HepG2 (cell line): ENCODE results near the gene C6orf136. TPM values are rescaled to one million over a fixed set of nuclear protein-coding genes. Genes with fewer than 3 reads are reported as not detected.

Experiments
- HMG20B ChIP-seq: conservative IDR thresholded peaks from 2 replicates; pipeline ENCODE4 v1.6.1; 2016; ENCODE audit warnings: missing genetic modification reagents, missing compliant biosample characterization
- HNF1B ChIP-seq: sonication (generic); formaldehyde crosslinking; IDR thresholded peaks from 2 replicates; pipeline ENCODE4 v1.5.1; 2020; ENCODE audit warnings: mild to moderate bottlenecking, moderate library complexity, missing genetic modification reagents
- ISL2 ChIP-seq: sonication (generic); formaldehyde crosslinking; IDR thresholded peaks from 2 replicates; pipeline ENCODE4 v1.5.0; 2020; ENCODE audit warnings: missing genetic modification reagents
- MTF1 ChIP-seq: sonication (generic); formaldehyde crosslinking; IDR thresholded peaks from 2 replicates; pipeline ENCODE4 v1.5.0; 2020; ENCODE audit warnings: missing genetic modification reagents
- MXD3 ChIP-seq: IDR thresholded peaks from 2 replicates; pipeline ENCODE4 v1.6.1; 2016; ENCODE audit warnings: mild to moderate bottlenecking, missing biosample characterization, missing genetic modification reagents
- ONECUT2 ChIP-seq: sonication (generic); formaldehyde crosslinking; IDR thresholded peaks from 2 replicates; pipeline ENCODE4 v1.4.0; 2020; ENCODE audit warnings: missing genetic modification reagents
- PCBP1 ChIP-seq: fragments of 200-400 bp; formaldehyde crosslinking; IDR thresholded peaks from 2 replicates; pipeline ENCODE4 v1.6.1; 2017; ENCODE audit warnings: mild to moderate bottlenecking, low read depth, low read length, borderline replicate concordance
- PCBP2 ChIP-seq: fragments of 200-400 bp; formaldehyde crosslinking; optimal IDR thresholded peaks from 2 replicates; pipeline ENCODE3; 2018; ENCODE audit warnings: low read length, low read depth; ENCODE audit not compliant: poor library complexity, severe bottlenecking
- PRDM4 ChIP-seq: sonication (generic); formaldehyde crosslinking; IDR thresholded peaks from 2 replicates; pipeline ENCODE4 v1.9.0; 2021; ENCODE audit warnings: missing genetic modification reagents, borderline replicate concordance
- TAF1 ChIP-seq: sonication (generic); formaldehyde crosslinking; IDR thresholded peaks from 2 replicates; pipeline ENCODE4 v1.4.0; 2020; ENCODE audit warnings: missing genetic modification reagents
- ZFP36L2 ChIP-seq: sonication (generic); formaldehyde crosslinking; IDR thresholded peaks from 2 replicates; pipeline ENCODE4 v1.4.0; 2020; ENCODE audit warnings: missing genetic modification reagents
- ZFX ChIP-seq: sonication (generic); formaldehyde crosslinking; IDR thresholded peaks from 2 replicates; pipeline ENCODE4 v1.4.0; 2020; ENCODE audit warnings: mild to moderate bottlenecking, low read depth, missing genetic modification reagents, moderate library complexity
- ZNF10 ChIP-seq: sonication (generic); formaldehyde crosslinking; IDR thresholded peaks from 2 replicates; pipeline ENCODE4 v1.4.0; 2020; ENCODE audit warnings: mild to moderate bottlenecking, low read depth, missing genetic modification reagents, borderline replicate concordance
- ZNF205 ChIP-seq: IDR thresholded peaks from 2 replicates; pipeline ENCODE4 v1.6.1; 2018; ENCODE audit warnings: missing biosample characterization, missing genetic modification reagents
- ZNF432 ChIP-seq: sonication (generic); formaldehyde crosslinking; IDR thresholded peaks from 2 replicates; pipeline ENCODE4 v1.5.0; 2020; ENCODE audit warnings: missing genetic modification reagents, mild to moderate bottlenecking, borderline replicate concordance
- ZNF513 ChIP-seq: sonication (generic); formaldehyde crosslinking; conservative IDR thresholded peaks from 2 replicates; pipeline ENCODE4 v1.5.0; 2020; ENCODE audit warnings: missing genetic modification reagents
- ZNF766 ChIP-seq: sonication (generic); formaldehyde crosslinking; IDR thresholded peaks from 2 replicates; pipeline ENCODE4 v1.5.0; 2020; ENCODE audit warnings: missing genetic modification reagents, borderline replicate concordance
- ZNF784 ChIP-seq: sonication (generic); formaldehyde crosslinking; IDR thresholded peaks from 2 replicates; pipeline ENCODE4 v1.5.1; 2020; ENCODE audit warnings: missing genetic modification reagents, mild to moderate bottlenecking, borderline replicate concordance
- ZNF839 ChIP-seq: sonication (generic); formaldehyde crosslinking; IDR thresholded peaks from 2 replicates; pipeline ENCODE4 v1.4.0; 2020; ENCODE audit warnings: missing genetic modification reagents, mild to moderate bottlenecking, borderline replicate concordance
- ZSCAN5A ChIP-seq: sonication (generic); formaldehyde crosslinking; IDR thresholded peaks from 2 replicates; pipeline ENCODE4 v1.8.0; 2022; ENCODE audit warnings: mild to moderate bottlenecking, missing genetic modification reagents, borderline replicate concordance
- polyA plus RNA-seq, 8 experiments: library from polyadenylated mRNA; depleted of rRNA in 3 of 8; stranded (reverse) in 7 of 8; unstranded in 1 of 8; fragments of >200 nt; fragmentation: Illumina TruSeq in 4 of 8; extraction: Trizol in 4 of 8; gene quantifications; 2 replicates each; pipeline versions ENCODE4 v1.2.1 to v1.2.3, GENCODE V29; 2011 to 2016; ENCODE audit warnings: low read depth in 4 of 8, missing spikeins in 1 of 8, mixed read lengths in 1 of 8; ENCODE audit not compliant: insufficient read depth in 1 of 8
- total RNA-seq, 5 experiments: library from RNA; depleted of rRNA; stranded (reverse); fragments of >200 nt; fragmentation: Illumina TruSeq; extraction: Trizol; gene quantifications; 2 replicates each; pipeline ENCODE4 v1.2.3, GENCODE V29; 2016; ENCODE audit warnings: low read depth in 1 of 5

The C6orf136 gene
- total and polyA plus RNA-seq, 2 of the 13 experiments (the other 11 are each of a cell fraction or from before 2014, with no cell fraction given) = 12.0 to 26.2 TPM

GRCh38 chr6:30616811-30617564 lies 29.9 kb upstream of the C6orf136 start, which contains the start of gene PPP1R10 (continued):
- TF ChIP-seq ZNF513 (0 out of 2 replicates have a peak, but pooled peaks have one; percentile 83), TAF1 (CRISPR knock-in tag) (peak; percentile 96), PCBP1 (0 out of 2 replicates have a peak, but pooled peaks have one; percentile 22), PRDM4 (CRISPR knock-in tag) (no peak), ZNF205 (CRISPR knock-in tag) (peak; percentile 63; the same call in 1 of the 2 replicates), ONECUT2 (CRISPR knock-in tag) (0 out of 2 replicates have a peak, but pooled peaks have one; percentile 43), ISL2 (CRISPR knock-in tag) (no peak), HMG20B (0 out of 2 replicates have a peak, but pooled peaks have one; percentile 26), ZFX (CRISPR knock-in tag) (no peak; the same call in 1 of the 2 replicates), ZNF784 (CRISPR knock-in tag) (no peak), HNF1B (CRISPR knock-in tag) (peak; percentile 73), MXD3 (CRISPR knock-in tag) (peak; percentile 21), ZFP36L2 (CRISPR knock-in tag) (no peak), PCBP2 (peak; percentile 31), ZSCAN5A (peak; percentile 90; the same call in 1 of the 2 replicates), ZNF10 (CRISPR knock-in tag) (no peak), ZNF839 (CRISPR knock-in tag) (no peak), ZNF766 (CRISPR knock-in tag) (peak; percentile 66; the same call in 1 of the 2 replicates), MTF1 (CRISPR knock-in tag) (peak; percentile 92), ZNF432 (CRISPR knock-in tag) (no peak)
